GM10266 (cell line): ENCODE data around the gene CRYL1.
A peak's percentile ranks its signal among the peaks of the same experiment; 100 is the strongest.

ENCODE experiments used
- DNase-seq: peaks from one replicate; pipeline ENCODE4 v3.0.0; 2012; ENCODE audit errors: extremely low spot score
- CTCF ChIP-seq: IDR thresholded peaks from 2 replicates; pipeline ENCODE4 v1.5.1; 2012; ENCODE audit warnings: mild to moderate bottlenecking, low read depth; ENCODE audit not compliant: control insufficient read depth, insufficient read depth; ENCODE audit errors: missing control alignments

CRYL1 gene

GRCh38 chr13:20425819-20426219, 99.8 kb downstream of the CRYL1 start:
- DNase-seq = peak; percentile 67
- no peak for TF ChIP-seq CTCF

- no peak for TF ChIP-seq CTCF
- no peak for DNase-seq
Measured at GRCh38 chr13:20424949-20425348, 100.7 kb downstream of the CRYL1 start.

GRCh38 chr13:20424559-20424852, 101.2 kb downstream of the CRYL1 start:
- DNase-seq = no peak
- no peak for TF ChIP-seq CTCF

GRCh38 chr13:20422362-20422761, 103.3 kb downstream of the CRYL1 start:
- TF ChIP-seq CTCF = no peak
- no peak for DNase-seq

- TF ChIP-seq CTCF = no peak
- no peak for DNase-seq
Measured at GRCh38 chr13:20420938-20421337, 104.7 kb downstream of the CRYL1 start.

- TF ChIP-seq CTCF = no peak
- DNase-seq = no peak
Measured at GRCh38 chr13:20418953-20419352, 106.7 kb downstream of the CRYL1 start.

- DNase-seq = no peak
- no peak for TF ChIP-seq CTCF
Measured at GRCh38 chr13:20416223-20416745, 109.4 kb downstream of the CRYL1 start.
